Measurements from ENCODE around the gene ZNF594.

The ZNF594 gene

DNA sequence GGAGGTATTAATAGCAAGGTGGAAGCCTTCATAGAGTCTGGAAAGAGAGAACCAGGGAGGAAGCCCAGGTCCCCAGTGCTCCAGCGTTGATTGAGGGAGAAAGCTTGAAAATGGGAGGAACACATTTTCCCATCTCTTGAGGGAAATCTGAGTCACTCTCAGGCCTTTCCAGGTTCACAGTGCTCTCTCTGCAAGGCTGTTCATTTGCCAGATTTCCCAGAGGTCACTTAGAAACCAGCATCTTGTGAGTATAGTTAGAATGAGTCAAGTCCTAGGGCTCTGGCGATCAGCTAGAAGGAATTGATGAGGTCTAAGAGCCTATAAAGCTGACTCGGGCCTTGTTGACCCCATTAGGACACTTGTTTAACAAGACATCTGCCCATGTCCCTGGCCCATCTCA lies 17.7 kb upstream of the ZNF594 start:
- no peaks in the 10 kb centered on the region for H3K79me1 ChIP-seq (ENCODE audit: low read length)
- no peak overlapping the region for H2BK15ac ChIP-seq (replicated peaks; ENCODE audit: low read depth)
- no peak overlapping the region for H4K5ac ChIP-seq (ENCODE audit: low read length)
- H2BK120ac ChIP-seq (ENCODE audit: low read depth, low read length): no peak overlapping the region
- no peak overlapping the region for H3K18ac ChIP-seq (ENCODE audit: low read length)
- H3K36me3 ChIP-seq (ENCODE audit: control insufficient read depth, insufficient read depth, low read length): no peaks in the 10 kb centered on the region
- H3K4me3 ChIP-seq (ENCODE audit: low read length): no peak overlapping the region
- no peak overlapping the region for H3K27ac ChIP-seq (ENCODE audit: low read depth, low read length)
- H3K56ac ChIP-seq (ENCODE audit: low read length): no peak overlapping the region
- no peaks in the 10 kb centered on the region for H3K79me2 ChIP-seq (ENCODE audit: control insufficient read depth, insufficient read depth, low read length)
- DNase-seq: no peak
- no peaks in the 10 kb centered on the region for H3K4me1 ChIP-seq (ENCODE audit: control insufficient read depth, low read depth, low read length)
- no peak overlapping the region for H3K23ac ChIP-seq (ENCODE audit: low read length)
- H3K9ac ChIP-seq (ENCODE audit: low read length): no peak overlapping the region
- no peak overlapping the region for H2BK5ac ChIP-seq (ENCODE audit: low read length)
- no peak overlapping the region for H3K4me2 ChIP-seq (ENCODE audit: low read length)
- no peak overlapping the region for H2AK5ac ChIP-seq (ENCODE audit: low read length)
- H3K27me3 ChIP-seq (ENCODE audit: insufficient read depth, low read length, poor library complexity): no peaks in the 10 kb centered on the region
- H4K8ac ChIP-seq (ENCODE audit: low read depth, low read length): no peak overlapping the region
- WGBS (ENCODE audit: extremely low coverage, insufficient coverage, low lambda C conversion rate): no CpG with 5 or more reads among the region's 3 CpGs
- no peak overlapping the region for H3K4ac ChIP-seq (ENCODE audit: low read depth, low read length)

DNA sequence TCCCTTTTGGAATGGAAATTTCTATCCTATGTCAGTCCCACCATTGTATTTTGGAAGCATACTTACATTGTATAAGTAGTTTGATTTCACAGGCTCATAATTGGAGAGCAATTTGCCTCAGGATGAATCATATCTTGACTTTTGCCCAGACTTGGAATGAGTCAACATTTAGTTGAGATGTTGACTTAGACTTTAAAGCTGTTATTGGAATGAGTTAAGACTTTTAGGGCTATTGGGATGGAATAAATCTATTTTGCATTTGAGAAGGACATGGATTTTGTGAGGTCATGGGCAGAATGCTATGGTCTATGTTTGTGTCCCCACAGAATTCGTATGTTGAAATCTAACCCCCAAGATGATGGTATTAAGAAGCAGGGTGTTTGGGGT lies 12.2 kb upstream of the ZNF594 start:
- Histone ChIP-seq H3K27ac (ENCODE audit: low read depth, low read length) (no peak overlapping the region), H3K4ac (ENCODE audit: low read depth, low read length) (no peak overlapping the region), H3K36me3 (ENCODE audit: control insufficient read depth, insufficient read depth, low read length) (no peaks in the 10 kb centered on the region), H3K4me3 (ENCODE audit: low read length) (no peak overlapping the region), H4K8ac (ENCODE audit: low read depth, low read length) (no peak overlapping the region), H3K4me2 (ENCODE audit: low read length) (no peak overlapping the region), H2BK120ac (ENCODE audit: low read depth, low read length) (no peak overlapping the region), H2BK15ac (replicated peaks; ENCODE audit: low read depth) (no peak overlapping the region), H3K4me1 (ENCODE audit: control insufficient read depth, low read depth, low read length) (no peaks in the 10 kb centered on the region), H3K56ac (ENCODE audit: low read length) (no peak overlapping the region), H3K18ac (ENCODE audit: low read length) (no peak overlapping the region), H2AK5ac (ENCODE audit: low read length) (no peak overlapping the region), H3K23ac (ENCODE audit: low read length) (no peak overlapping the region), H3K79me2 (ENCODE audit: control insufficient read depth, insufficient read depth, low read length) (no peaks in the 10 kb centered on the region), H3K9ac (ENCODE audit: low read length) (no peak overlapping the region), H3K27me3 (ENCODE audit: insufficient read depth, low read length, poor library complexity) (no peaks in the 10 kb centered on the region), H3K79me1 (ENCODE audit: low read length) (no peaks in the 10 kb centered on the region), H2BK5ac (ENCODE audit: low read length) (no peak overlapping the region), H4K5ac (ENCODE audit: low read length) (no peak overlapping the region)
- no CpG with 5 or more reads among the region's 1 CpG for WGBS (ENCODE audit: extremely low coverage, insufficient coverage, low lambda C conversion rate)
- DNase-seq: no peak

DNA sequence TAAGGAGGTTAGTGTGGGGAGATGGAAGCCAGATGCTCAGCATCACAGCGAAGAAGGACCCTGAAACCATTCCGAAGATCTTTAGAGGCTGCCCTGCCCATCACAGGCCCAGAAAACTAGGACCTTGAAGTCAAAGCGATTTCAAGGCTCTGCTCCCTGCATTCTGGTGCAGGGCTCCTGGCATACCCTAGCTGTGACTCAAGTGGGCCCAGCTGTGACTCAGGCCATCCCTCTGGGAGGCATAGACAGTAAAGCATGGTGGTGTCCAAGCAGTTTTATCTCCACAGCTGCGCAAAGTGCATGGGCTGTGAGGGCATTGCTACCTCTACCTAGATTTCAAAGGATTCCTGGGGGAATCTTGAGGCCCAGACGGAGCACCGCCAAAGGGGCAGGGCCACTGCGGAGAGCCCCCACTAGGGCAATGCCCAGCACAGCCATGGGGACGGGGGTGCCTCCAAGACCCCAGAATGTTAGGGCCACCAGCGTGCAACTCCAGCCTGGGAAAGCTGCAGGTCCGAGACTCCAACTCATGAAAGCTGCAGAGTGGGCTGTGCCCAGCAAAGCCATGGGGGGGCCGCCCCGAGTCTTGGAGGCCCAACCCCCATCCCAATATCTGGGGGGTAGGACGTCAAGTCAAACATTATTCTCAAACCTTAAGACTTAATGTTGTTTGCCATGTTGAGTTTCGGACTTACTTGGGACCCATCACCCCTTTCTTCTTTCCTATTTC lies 11.7 kb upstream of the ZNF594 start:
- Histone ChIP-seq H3K18ac (ENCODE audit: low read length) (no peak overlapping the region), H4K8ac (ENCODE audit: low read depth, low read length) (no peak overlapping the region), H2AK5ac (ENCODE audit: low read length) (no peak overlapping the region), H2BK120ac (ENCODE audit: low read depth, low read length) (no peak overlapping the region), H2BK5ac (ENCODE audit: low read length) (no peak overlapping the region), H3K27me3 (ENCODE audit: insufficient read depth, low read length, poor library complexity) (no peaks in the 10 kb centered on the region), H3K9ac (ENCODE audit: low read length) (no peak overlapping the region), H3K36me3 (ENCODE audit: control insufficient read depth, insufficient read depth, low read length) (no peaks in the 10 kb centered on the region), H3K4me1 (ENCODE audit: control insufficient read depth, low read depth, low read length) (no peaks in the 10 kb centered on the region), H3K4me2 (ENCODE audit: low read length) (no peak overlapping the region), H3K79me1 (ENCODE audit: low read length) (no peaks in the 10 kb centered on the region), H3K27ac (ENCODE audit: low read depth, low read length) (no peak overlapping the region), H3K79me2 (ENCODE audit: control insufficient read depth, insufficient read depth, low read length) (no peaks in the 10 kb centered on the region), H2BK15ac (replicated peaks; ENCODE audit: low read depth) (no peak overlapping the region), H3K23ac (ENCODE audit: low read length) (no peak overlapping the region), H3K4me3 (ENCODE audit: low read length) (no peak overlapping the region), H4K5ac (ENCODE audit: low read length) (no peak overlapping the region), H3K4ac (ENCODE audit: low read depth, low read length) (no peak overlapping the region), H3K56ac (ENCODE audit: low read length) (no peak overlapping the region)
- DNase-seq: no peak
- WGBS (ENCODE audit: extremely low coverage, insufficient coverage, low lambda C conversion rate): no CpG with 5 or more reads among the region's 14 CpGs

DNA sequence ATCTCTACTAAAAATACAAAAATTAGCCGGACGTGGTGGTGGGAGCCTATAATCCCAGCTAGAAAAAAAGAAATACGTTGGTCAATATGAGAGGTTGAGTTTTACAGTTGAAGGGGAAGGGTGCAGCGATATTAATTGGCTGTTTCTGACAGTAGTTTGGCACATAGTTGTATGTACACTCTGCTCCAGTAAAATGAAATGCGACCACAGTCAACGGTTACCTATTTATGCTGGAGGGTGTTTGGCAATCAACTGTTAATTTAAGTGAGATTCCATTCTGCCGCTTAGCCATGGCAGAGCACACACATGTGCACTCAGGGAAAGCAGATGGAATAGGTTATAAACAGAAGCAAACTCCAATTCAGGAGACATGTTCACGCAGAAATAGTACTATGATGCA lies 9.3 kb upstream of the ZNF594 start:
- no peak for DNase-seq
- no peak overlapping the region for H3K56ac ChIP-seq (ENCODE audit: low read length)
- H4K8ac ChIP-seq (ENCODE audit: low read depth, low read length): no peak overlapping the region
- no peak overlapping the region for H3K4me3 ChIP-seq (ENCODE audit: low read length)
- no peaks in the 10 kb centered on the region for H3K4me1 ChIP-seq (ENCODE audit: control insufficient read depth, low read depth, low read length)
- H3K79me2 ChIP-seq (ENCODE audit: control insufficient read depth, insufficient read depth, low read length): no peaks in the 10 kb centered on the region
- H2BK120ac ChIP-seq (ENCODE audit: low read depth, low read length): no peak overlapping the region
- no peak overlapping the region for H4K5ac ChIP-seq (ENCODE audit: low read length)
- no peak overlapping the region for H3K23ac ChIP-seq (ENCODE audit: low read length)
- no peak overlapping the region for H3K27ac ChIP-seq (ENCODE audit: low read depth, low read length)
- H3K79me1 ChIP-seq (ENCODE audit: low read length): no peaks in the 10 kb centered on the region
- no peak overlapping the region for H3K18ac ChIP-seq (ENCODE audit: low read length)
- WGBS (ENCODE audit: extremely low coverage, insufficient coverage, low lambda C conversion rate): no CpG with 5 or more reads among the region's 8 CpGs
- no peak overlapping the region for H2BK5ac ChIP-seq (ENCODE audit: low read length)
- no peak overlapping the region for H2BK15ac ChIP-seq (replicated peaks; ENCODE audit: low read depth)
- no peak overlapping the region for H3K4ac ChIP-seq (ENCODE audit: low read depth, low read length)
- H3K9ac ChIP-seq (ENCODE audit: low read length): no peak overlapping the region
- no peaks in the 10 kb centered on the region for H3K36me3 ChIP-seq (ENCODE audit: control insufficient read depth, insufficient read depth, low read length)
- no peak overlapping the region for H2AK5ac ChIP-seq (ENCODE audit: low read length)
- H3K27me3 ChIP-seq (ENCODE audit: insufficient read depth, low read length, poor library complexity): no peaks in the 10 kb centered on the region
- no peak overlapping the region for H3K4me2 ChIP-seq (ENCODE audit: low read length)

DNA sequence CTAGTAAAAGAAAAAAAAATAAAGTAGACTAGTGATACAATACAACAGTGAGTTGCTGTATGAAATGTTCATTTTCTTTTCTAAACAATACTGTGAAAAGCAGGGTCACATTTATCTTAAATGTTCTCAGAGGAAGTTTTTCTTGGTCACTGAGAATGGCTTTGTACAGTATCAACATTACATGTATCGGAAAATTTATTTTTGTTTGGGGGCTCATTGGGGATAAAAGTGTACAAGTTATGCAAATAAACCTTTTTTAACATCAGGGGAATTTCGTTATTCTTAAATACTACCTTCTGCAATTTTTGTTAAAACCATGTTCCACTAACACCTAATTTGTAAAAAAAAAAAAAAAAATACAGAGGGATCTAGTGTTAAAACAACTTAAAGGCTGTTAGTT lies 8.7 kb upstream of the ZNF594 start:
- Histone ChIP-seq H2BK120ac (ENCODE audit: low read depth, low read length) (no peak overlapping the region), H3K18ac (ENCODE audit: low read length) (no peak overlapping the region), H3K36me3 (ENCODE audit: control insufficient read depth, insufficient read depth, low read length) (no peaks in the 10 kb centered on the region), H2BK5ac (ENCODE audit: low read length) (no peak overlapping the region), H3K79me1 (ENCODE audit: low read length) (no peaks in the 10 kb centered on the region), H4K8ac (ENCODE audit: low read depth, low read length) (no peak overlapping the region), H3K4me1 (ENCODE audit: control insufficient read depth, low read depth, low read length) (no peaks in the 10 kb centered on the region), H3K27ac (ENCODE audit: low read depth, low read length) (no peak overlapping the region), H3K27me3 (ENCODE audit: insufficient read depth, low read length, poor library complexity) (no peaks in the 10 kb centered on the region), H3K4me3 (ENCODE audit: low read length) (no peak overlapping the region), H3K79me2 (ENCODE audit: control insufficient read depth, insufficient read depth, low read length) (no peaks in the 10 kb centered on the region), H2AK5ac (ENCODE audit: low read length) (no peak overlapping the region), H4K5ac (ENCODE audit: low read length) (no peak overlapping the region), H3K4me2 (ENCODE audit: low read length) (no peak overlapping the region), H2BK15ac (replicated peaks; ENCODE audit: low read depth) (no peak overlapping the region), H3K23ac (ENCODE audit: low read length) (no peak overlapping the region), H3K56ac (ENCODE audit: low read length) (no peak overlapping the region), H3K4ac (ENCODE audit: low read depth, low read length) (no peak overlapping the region), H3K9ac (ENCODE audit: low read length) (no peak overlapping the region)
- WGBS (ENCODE audit: extremely low coverage, insufficient coverage, low lambda C conversion rate): no CpG with 5 or more reads among the region's 2 CpGs
- DNase-seq: no peak

DNA sequence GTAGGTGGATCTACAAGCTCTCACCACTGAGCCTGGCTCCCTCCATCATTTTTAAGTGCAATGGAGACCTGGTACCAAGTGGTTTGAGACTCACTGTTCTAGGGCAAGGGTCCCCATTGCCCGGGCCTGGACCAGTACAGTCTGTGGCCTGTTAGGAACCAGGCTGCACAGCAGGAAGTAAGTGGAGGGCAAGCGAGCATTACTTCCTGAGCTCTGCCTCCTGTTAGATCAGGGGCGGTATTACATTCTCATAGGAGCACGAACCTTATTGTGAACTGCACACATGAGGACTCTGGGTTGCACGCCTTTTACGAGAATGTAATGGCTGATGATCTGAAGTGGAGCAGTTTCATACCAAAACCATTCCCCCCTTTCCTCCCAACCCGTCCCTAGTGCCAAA lies 6.8 kb upstream of the ZNF594 start:
- Histone ChIP-seq H3K27ac (ENCODE audit: low read depth, low read length) (no peak overlapping the region), H2BK120ac (ENCODE audit: low read depth, low read length) (no peak overlapping the region), H3K9ac (ENCODE audit: low read length) (no peak overlapping the region), H3K56ac (ENCODE audit: low read length) (no peak overlapping the region), H3K4ac (ENCODE audit: low read depth, low read length) (no peak overlapping the region), H3K27me3 (ENCODE audit: insufficient read depth, low read length, poor library complexity) (no peaks in the 10 kb centered on the region), H3K79me2 (ENCODE audit: control insufficient read depth, insufficient read depth, low read length) (no peaks in the 10 kb centered on the region), H4K5ac (ENCODE audit: low read length) (no peak overlapping the region), H2BK5ac (ENCODE audit: low read length) (no peak overlapping the region), H3K79me1 (ENCODE audit: low read length) (no peaks in the 10 kb centered on the region), H2BK15ac (replicated peaks; ENCODE audit: low read depth) (no peak overlapping the region), H3K4me2 (ENCODE audit: low read length) (no peak overlapping the region), H3K36me3 (ENCODE audit: control insufficient read depth, insufficient read depth, low read length) (no peaks in the 10 kb centered on the region), H3K4me3 (ENCODE audit: low read length) (no peak overlapping the region), H3K23ac (ENCODE audit: low read length) (no peak overlapping the region), H2AK5ac (ENCODE audit: low read length) (no peak overlapping the region), H3K4me1 (ENCODE audit: control insufficient read depth, low read depth, low read length) (no peaks in the 10 kb centered on the region), H3K18ac (ENCODE audit: low read length) (no peak overlapping the region), H4K8ac (ENCODE audit: low read depth, low read length) (no peak overlapping the region)
- no peak for DNase-seq
- WGBS (ENCODE audit: extremely low coverage, insufficient coverage, low lambda C conversion rate): no CpG with 5 or more reads among the region's 7 CpGs

All from mesendoderm (in vitro differentiated cells).